ENCODE data around the gene PEMT.

- TF ChIP-seq ZBTB43 (CRISPR knock-in tag; IDR thresholded peaks at IDR 0.05) (no peak), HMGXB4 (CRISPR knock-in tag; IDR thresholded peaks at IDR 0.05) (no peak), AFF4 (CRISPR knock-in tag; IDR thresholded peaks at IDR 0.05; ENCODE audit: borderline replicate concordance) (no peak), CTCF (IDR thresholded peaks at IDR 0.05) (no peak), ZNF423 (CRISPR knock-in tag; IDR thresholded peaks at IDR 0.05) (no peak), ESRRA (CRISPR knock-in tag; IDR thresholded peaks at IDR 0.05; ENCODE audit: borderline replicate concordance) (no peak), ZNF512 (CRISPR knock-in tag; IDR thresholded peaks at IDR 0.05; ENCODE audit: borderline replicate concordance) (no peak), RELA (CRISPR knock-in tag; IDR thresholded peaks at IDR 0.05; ENCODE audit: borderline replicate concordance) (no peak), NR3C1 (CRISPR knock-in tag; conservative IDR thresholded peaks at IDR 0.05; ENCODE audit: low read depth) (no peak), SOX15 (CRISPR knock-in tag; IDR thresholded peaks at IDR 0.05) (no peak), GABPB1 (CRISPR knock-in tag; IDR thresholded peaks at IDR 0.05) (no peak)
Measured at GRCh38 chr17:17469358-17469757, 122.2 kb downstream of the PEMT start.

Data from WTC11 (cell line).